HL-60 (cell line): Measurements from ENCODE around the gene RABGAP1L.

Experiments used
- DNase-seq, 2 experiments: peaks; one replicate each; pipeline ENCODE4 v3.0.0-alpha.2; 2010 to 2020; ENCODE audit warnings: low read depth in 1 of 2, low spot score in 1 of 2
- H3K27ac ChIP-seq: fragments of 250-450 bp; sonication (Bioruptor Pico); replicated peaks from 2 replicates; pipeline ENCODE4 v1.5.1; 2020; ENCODE audit warnings: mild to moderate bottlenecking, moderate library complexity
- H3K27me3 ChIP-seq: fragments of 250-450 bp; sonication (Bioruptor Pico); 2 replicates; pipeline ENCODE4 v1.5.1; 2021; ENCODE audit warnings: mild to moderate bottlenecking, moderate library complexity; ENCODE audit not compliant: insufficient read depth, poor library complexity, severe bottlenecking
- H3K4me3 ChIP-seq: replicated peaks from 2 replicates; pipeline ENCODE4 v1.5.1; 2011; ENCODE audit warnings: mild to moderate bottlenecking, control low read depth, low read length; ENCODE audit not compliant: insufficient read depth
- GABPA ChIP-seq: IDR thresholded peaks from 2 replicates; pipeline ENCODE4 v1.6.1; 2012; ENCODE audit warnings: low read depth
- POLR2AphosphoS5 ChIP-seq: IDR thresholded peaks from 2 replicates; pipeline ENCODE4 v1.6.1; 2012; ENCODE audit warnings: low read depth
- REST ChIP-seq: IDR thresholded peaks from 2 replicates; pipeline ENCODE4 v1.6.1; 2012; ENCODE audit warnings: low read depth; ENCODE audit not compliant: insufficient replicate concordance
- SPI1 ChIP-seq: IDR thresholded peaks from 2 replicates; pipeline ENCODE4 v1.6.1; 2012; ENCODE audit warnings: low read depth, mild to moderate bottlenecking, borderline replicate concordance
- TF ChIP-seq, protein P1 (sequence below): IDR thresholded peaks from one replicate; pipeline ENCODE4 v1.5.1; 2011; ENCODE audit warnings: low read length, control low read depth, inconsistent platforms; ENCODE audit not compliant: insufficient read depth

The RABGAP1L gene

GRCh38 chr1:174660476-174660875 lies 501.2 kb downstream of the RABGAP1L start:
- Histone ChIP-seq H3K4me3 (no peak overlapping the region), H3K27me3 (no peaks in the 10 kb centered on the region), H3K27ac (no peak overlapping the region)
- DNase-seq, result no peak
- TF ChIP-seq POLR2AphosphoS5 (no peak), REST (no peak), GABPA (no peak), SPI1 (no peak)
- TF ChIP-seq, protein P1, sequence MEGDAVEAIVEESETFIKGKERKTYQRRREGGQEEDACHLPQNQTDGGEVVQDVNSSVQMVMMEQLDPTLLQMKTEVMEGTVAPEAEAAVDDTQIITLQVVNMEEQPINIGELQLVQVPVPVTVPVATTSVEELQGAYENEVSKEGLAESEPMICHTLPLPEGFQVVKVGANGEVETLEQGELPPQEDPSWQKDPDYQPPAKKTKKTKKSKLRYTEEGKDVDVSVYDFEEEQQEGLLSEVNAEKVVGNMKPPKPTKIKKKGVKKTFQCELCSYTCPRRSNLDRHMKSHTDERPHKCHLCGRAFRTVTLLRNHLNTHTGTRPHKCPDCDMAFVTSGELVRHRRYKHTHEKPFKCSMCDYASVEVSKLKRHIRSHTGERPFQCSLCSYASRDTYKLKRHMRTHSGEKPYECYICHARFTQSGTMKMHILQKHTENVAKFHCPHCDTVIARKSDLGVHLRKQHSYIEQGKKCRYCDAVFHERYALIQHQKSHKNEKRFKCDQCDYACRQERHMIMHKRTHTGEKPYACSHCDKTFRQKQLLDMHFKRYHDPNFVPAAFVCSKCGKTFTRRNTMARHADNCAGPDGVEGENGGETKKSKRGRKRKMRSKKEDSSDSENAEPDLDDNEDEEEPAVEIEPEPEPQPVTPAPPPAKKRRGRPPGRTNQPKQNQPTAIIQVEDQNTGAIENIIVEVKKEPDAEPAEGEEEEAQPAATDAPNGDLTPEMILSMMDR, result no peak

DNA sequence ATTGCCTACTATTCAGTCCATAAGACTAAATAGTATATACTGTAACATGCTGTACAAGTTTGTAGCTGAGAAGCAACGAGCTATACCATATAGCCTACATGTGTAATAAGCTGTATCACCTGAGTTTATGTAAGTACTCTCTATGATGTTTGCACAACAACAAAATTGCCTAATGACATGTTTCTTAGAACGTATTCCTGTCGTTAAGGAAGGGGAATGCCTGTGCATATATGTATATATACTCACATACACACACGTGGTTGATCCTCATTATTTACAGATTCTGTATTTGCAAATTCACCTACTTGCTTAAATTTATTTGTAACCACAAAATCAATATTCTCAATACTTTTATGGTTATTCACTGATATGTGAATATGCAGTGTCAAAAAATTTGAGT lies 504.0 kb downstream of the RABGAP1L start:
- H3K27me3 ChIP-seq, result no peaks in the 10 kb centered on the region
- TF ChIP-seq SPI1, result no peak
- TF ChIP-seq REST, result no peak
- TF ChIP-seq, protein P1, result no peak
- TF ChIP-seq GABPA, result no peak
- TF ChIP-seq POLR2AphosphoS5, result no peak
- no peak overlapping the region for H3K27ac ChIP-seq
- DNase-seq, result no peak
- no peak overlapping the region for H3K4me3 ChIP-seq

DNA sequence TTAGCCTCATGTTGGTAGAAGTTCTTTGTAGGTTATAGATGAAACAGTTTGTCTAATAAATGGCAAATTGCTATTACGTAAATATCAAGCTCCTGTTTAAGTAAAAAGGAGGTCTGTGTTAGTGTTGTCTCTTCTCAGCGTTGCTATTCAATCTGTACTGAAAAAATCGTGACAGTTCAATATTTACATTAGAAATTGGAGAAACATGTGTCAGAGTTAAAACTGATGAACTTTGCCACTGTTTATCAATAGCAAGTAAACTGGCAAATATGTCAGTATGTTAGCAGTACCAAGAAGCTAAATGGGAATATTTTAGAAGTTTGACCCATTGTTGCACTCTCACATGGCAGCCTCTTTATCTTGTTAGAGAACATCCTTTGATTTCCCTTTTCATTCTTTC lies 506.9 kb downstream of the RABGAP1L start:
- Histone ChIP-seq H3K27ac (no peak overlapping the region), H3K4me3 (no peak overlapping the region), H3K27me3 (no peaks in the 10 kb centered on the region)
- no peak for TF ChIP-seq GABPA
- no peak for TF ChIP-seq SPI1
- no peak for TF ChIP-seq REST
- TF ChIP-seq, protein P1, result no peak
- no peak for TF ChIP-seq POLR2AphosphoS5
- DNase-seq, result no peak
